ENCODE measurements around the gene TCHHL1.
"Not testable (repeated sequence)": the region's sequence is repeated elsewhere in the genome, so short reads cannot be mapped to it uniquely, and the experiment has no call there.

DNA sequence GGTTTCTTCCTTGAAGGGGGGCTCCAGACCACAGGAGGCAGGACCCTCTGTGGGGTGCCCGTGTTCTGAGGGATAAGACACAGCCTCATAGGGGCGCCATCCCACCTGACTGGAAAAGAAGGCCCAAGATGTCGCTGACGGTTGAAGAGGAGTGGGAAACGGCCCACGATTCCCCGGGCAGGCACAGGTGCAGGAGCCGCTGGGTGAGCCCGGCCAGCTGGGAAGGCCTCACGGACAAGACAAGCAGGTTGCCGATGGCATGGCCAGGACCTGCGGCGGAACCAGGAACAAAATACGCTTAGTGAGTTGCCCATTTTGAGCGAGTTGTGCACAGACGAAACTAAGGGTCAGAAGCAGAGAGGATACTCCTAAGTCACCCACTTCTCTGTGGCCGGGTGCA is 8.4 kb downstream of the TCHHL1 start:
- not testable (repeated sequence) for TF ChIP-seq SP1 (IDR thresholded peaks at IDR 0.05; ENCODE audit: low read depth, low read length); CBX8 (IDR thresholded peaks at IDR 0.05; ENCODE audit: borderline replicate concordance, low read depth, low read length); GTF2F1 (IDR thresholded peaks at IDR 0.05; ENCODE audit: borderline replicate concordance, low read depth, low read length); EZH2 (IDR thresholded peaks at IDR 0.05; ENCODE audit: low read depth, low read length, severe bottlenecking); TAF1 (IDR thresholded peaks at IDR 0.05; ENCODE audit: low read depth, low read length); TAF7 (optimal IDR thresholded peaks at IDR 0.05; ENCODE audit: borderline replicate concordance, low read depth, low read length); CEBPB (IDR thresholded peaks at IDR 0.05; ENCODE audit: low read depth, low read length); ZNF274 (IDR thresholded peaks at IDR 0.05; ENCODE audit: borderline replicate concordance, extremely low read depth, low read length); EP300 (IDR thresholded peaks at IDR 0.05; ENCODE audit: borderline replicate concordance in 1 of 2, low read depth in 2 of 2, low read length in 2 of 2); POLR2A (IDR thresholded peaks at IDR 0.05; ENCODE audit: control extremely low read depth in 1 of 2, low read depth in 2 of 2, low read length in 2 of 2); GABPA (IDR thresholded peaks at IDR 0.05; ENCODE audit: borderline replicate concordance, insufficient read depth, low read length); JUN (IDR thresholded peaks at IDR 0.05; ENCODE audit: low read depth, low read length); POLR2AphosphoS5 (IDR thresholded peaks at IDR 0.05; ENCODE audit: low read depth, low read length)
- TF ChIP-seq, protein P1, sequence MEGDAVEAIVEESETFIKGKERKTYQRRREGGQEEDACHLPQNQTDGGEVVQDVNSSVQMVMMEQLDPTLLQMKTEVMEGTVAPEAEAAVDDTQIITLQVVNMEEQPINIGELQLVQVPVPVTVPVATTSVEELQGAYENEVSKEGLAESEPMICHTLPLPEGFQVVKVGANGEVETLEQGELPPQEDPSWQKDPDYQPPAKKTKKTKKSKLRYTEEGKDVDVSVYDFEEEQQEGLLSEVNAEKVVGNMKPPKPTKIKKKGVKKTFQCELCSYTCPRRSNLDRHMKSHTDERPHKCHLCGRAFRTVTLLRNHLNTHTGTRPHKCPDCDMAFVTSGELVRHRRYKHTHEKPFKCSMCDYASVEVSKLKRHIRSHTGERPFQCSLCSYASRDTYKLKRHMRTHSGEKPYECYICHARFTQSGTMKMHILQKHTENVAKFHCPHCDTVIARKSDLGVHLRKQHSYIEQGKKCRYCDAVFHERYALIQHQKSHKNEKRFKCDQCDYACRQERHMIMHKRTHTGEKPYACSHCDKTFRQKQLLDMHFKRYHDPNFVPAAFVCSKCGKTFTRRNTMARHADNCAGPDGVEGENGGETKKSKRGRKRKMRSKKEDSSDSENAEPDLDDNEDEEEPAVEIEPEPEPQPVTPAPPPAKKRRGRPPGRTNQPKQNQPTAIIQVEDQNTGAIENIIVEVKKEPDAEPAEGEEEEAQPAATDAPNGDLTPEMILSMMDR (IDR thresholded peaks at IDR 0.05; ENCODE audit: control extremely low read depth in 1 of 3, insufficient read depth in 1 of 3, low read depth in 1 of 3, low read length in 3 of 3): not testable (repeated sequence)
